HCT116 (cell line): ENCODE measurements around the gene CMIP. TPM values are rescaled to one million over a fixed set of nuclear protein-coding genes. Genes with fewer than 3 reads are reported as not detected.

Source experiments
- ATAC-seq: fragments of 200-7000 bp; cut with Tn5 transposase; 2 replicates; pipeline ENCODE4 v1.9.1; 2020; ENCODE audit warnings: mild to moderate bottlenecking, moderate library complexity
- BruUV-seq: library from RNA; stranded (reverse); fragments of 400-500 nt; replicated peaks from 2 replicates; lab custom pipeline; 2021; lab: Mats Ljungman, UMichigan
- CTCF ChIA-PET: fragments of 300-600 bp; sonication (Branson Sonifier 250); formaldehyde crosslinking; loops from one replicate; lab custom pipeline; 2021; ENCODE audit warnings: antibody characterized with exemption; lab: Charles Lee
- POLR2A ChIA-PET: fragments of 300-600, 350-600 bp; sonication (Branson Sonifier 250); formaldehyde crosslinking; loops from one replicate; lab custom pipeline; 2021; ENCODE audit warnings: antibody characterized with exemption; lab: Charles Lee
- RAD21 ChIA-PET, 2 experiments: fragments of 300-600 bp; sonication (Branson Sonifier 250); formaldehyde crosslinking; loops; one replicate each; lab custom pipeline; 2023; ENCODE audit warnings: low total read pairs in 2 of 2; ENCODE audit not compliant: uncharacterized antibody in 2 of 2, unreplicated experiment in 2 of 2, low non-redundant PET in 1 of 2; lab: Charles Lee
- DNase-seq: peaks from one replicate; pipeline ENCODE4 v3.0.0-alpha.2; 2010; ENCODE audit warnings: low read depth, low spot score
- H2AFZ ChIP-seq: fragments of 200-600 bp; shearing (Covaris generic), sonication (generic); 2 replicates; pipeline ENCODE4 v1.6.1; 2017; ENCODE audit warnings: low read depth, mixed run types, mixed read lengths, antibody characterized with exemption, low read length; ENCODE audit not compliant: poor library complexity, severe bottlenecking
- H3K27ac ChIP-seq: 2 replicates; pipeline ENCODE4 v1.5.1; 2012; ENCODE audit warnings: low read depth, low read length
- H3K27me3 ChIP-seq: fragments of 200-600 bp; sonication (generic); 2 replicates; pipeline ENCODE4 v1.6.1; 2016; ENCODE audit warnings: mixed run types, low read length, mixed read lengths; ENCODE audit not compliant: insufficient read depth
- H3K36me3 ChIP-seq, 2 experiments: fragments of 200-500 bp in 1 of 2; fragments of 200-600 bp in 1 of 2; sonication (Bioruptor generic) in 1 of 2; sonication (generic) in 1 of 2; 2 replicates each; pipeline versions ENCODE4 v1.5.1 to v1.6.1; 2014 to 2016; ENCODE audit warnings: low read length in 2 of 2, inconsistent platforms in 1 of 2, mixed read lengths in 1 of 2, mixed run types in 1 of 2; ENCODE audit not compliant: insufficient read depth in 2 of 2, control insufficient read depth in 1 of 2
- H3K4me1 ChIP-seq, 2 experiments: fragments of 200-600 bp in 1 of 2; sonication (generic) in 1 of 2; 2 replicates each; pipeline versions ENCODE4 v1.5.1 to v1.6.1; 2012 to 2017; ENCODE audit warnings: low read length in 2 of 2, inconsistent platforms in 1 of 2, mild to moderate bottlenecking in 1 of 2, mixed read lengths in 1 of 2, mixed run types in 1 of 2, moderate library complexity in 1 of 2; ENCODE audit not compliant: insufficient read depth in 2 of 2, control insufficient read depth in 1 of 2
- H3K4me2 ChIP-seq: fragments of 200-600 bp; sonication (generic); 2 replicates; pipeline ENCODE4 v1.6.1; 2017; ENCODE audit warnings: mixed run types, low read length, mixed read lengths
- H3K4me3 ChIP-seq, 2 experiments: fragments of 200-600 bp in 1 of 2; sonication (generic) in 1 of 2; replicated peaks in 1 of 2; 2 replicates each; pipeline ENCODE4 v1.5.1; 2011 to 2016; ENCODE audit warnings: low read length in 2 of 2, control low read depth in 1 of 2, low read depth in 1 of 2, mild to moderate bottlenecking in 1 of 2, mixed read lengths in 1 of 2, mixed run types in 1 of 2
- H3K79me2 ChIP-seq: fragments of 200-600 bp; sonication (generic); 2 replicates; pipeline ENCODE4 v1.6.1; 2017; ENCODE audit warnings: mild to moderate bottlenecking, mixed run types, low read length, moderate library complexity, mixed read lengths; ENCODE audit not compliant: insufficient read depth
- H3K9ac ChIP-seq: fragments of 200-600 bp; sonication (generic); 2 replicates; pipeline ENCODE4 v1.6.1; 2016; ENCODE audit warnings: low read length, mixed read lengths
- H3K9me2 ChIP-seq: fragments of 200-600 bp; sonication (generic), shearing (Covaris generic); 2 replicates; pipeline ENCODE4 v1.6.1; 2017; ENCODE audit warnings: mixed run types, mild to moderate bottlenecking, moderate library complexity; ENCODE audit not compliant: insufficient read depth
- H3K9me3 ChIP-seq, 2 experiments: fragments of 200-500 bp in 1 of 2; fragments of 200-600 bp in 1 of 2; sonication (Bioruptor generic) in 1 of 2; sonication (generic) in 1 of 2; 2 replicates each; pipeline ENCODE4 v1.6.1; 2014 to 2017; ENCODE audit warnings: low read length in 2 of 2, mixed read lengths in 2 of 2, inconsistent platforms in 1 of 2, low read depth in 1 of 2, mild to moderate bottlenecking in 1 of 2, mixed run types in 1 of 2, moderate library complexity in 1 of 2; ENCODE audit not compliant: control insufficient read depth in 1 of 2, insufficient read depth in 1 of 2
- H4K20me1 ChIP-seq: fragments of 200-600 bp; sonication (generic), shearing (Covaris generic); 2 replicates; pipeline ENCODE4 v1.6.1; 2017; ENCODE audit warnings: mixed run types, mild to moderate bottlenecking, moderate library complexity; ENCODE audit not compliant: insufficient read depth
- EZH2 ChIP-seq: fragments of 200-600 bp; sonication (generic); IDR thresholded peaks from 2 replicates; pipeline ENCODE4 v1.6.1; 2017; ENCODE audit warnings: antibody characterized with exemption, mixed run types
- EZH2phosphoT487 ChIP-seq: fragments of 200-600 bp; IDR thresholded peaks from 2 replicates; pipeline ENCODE4 v1.6.1; 2018; ENCODE audit warnings: antibody characterized with exemption, borderline replicate concordance
- REST ChIP-seq: IDR thresholded peaks from 2 replicates; pipeline ENCODE4 v1.6.1; 2012; ENCODE audit warnings: low read depth
- TCF7L2 ChIP-seq: IDR thresholded peaks from 2 replicates; pipeline ENCODE4 v1.7.0; 2011; ENCODE audit warnings: borderline replicate concordance, inconsistent platforms; ENCODE audit not compliant: insufficient read depth, insufficient read length; ENCODE audit errors: extremely low read depth
- ZFX ChIP-seq: fragments of 450-650 bp; IDR thresholded peaks from 2 replicates; pipeline ENCODE4 v1.6.1; 2017
- intact Hi-C: fragments of 100-400 bp; cut with micrococcal nuclease; formaldehyde crosslinking; loops from 2 replicates; pipeline ENCODE4 v1.10.0; 2022
- total RNA-seq: library from RNA; stranded (reverse); gene quantifications from one replicate; pipeline ENCODE4 v1.2.1, GENCODE V29; 2021; ENCODE audit not compliant: unreplicated experiment
- TF ChIP-seq, protein P1 (sequence below): IDR thresholded peaks from 2 replicates; pipeline ENCODE4 v1.6.1; 2012

CMIP gene
- total RNA-seq, 1 experiment from 2014 or later, result 64.6 TPM

- no peak overlapping the region for H3K27ac ChIP-seq
- H3K9ac ChIP-seq, result no peak overlapping the region
- CTCF ChIA-PET, result interaction anchor here (1.2 to 1.7 kb wide), 2 partner anchors 71 to 290 kb away, joined by 3 to 5 read pairs; no protein-coding TSS in a partner anchor
Observed at GRCh38 chr16:81693744-81694303, 249.2 kb downstream of the CMIP start.

More at GRCh38 chr16:81693744-81694303, 249.2 kb downstream of the CMIP start:
- Histone ChIP-seq H3K4me3 (no peak overlapping the region), H3K27me3 (no peaks in the 10 kb centered on the region), H4K20me1 (no peaks in the 10 kb centered on the region), H2AFZ (no peak overlapping the region), H3K4me1 (0 out of 4 replicates have a peak, but pooled peaks cover 0 to 5% of the 10 kb centered on the region in 2 experiments), H3K79me2 (0 out of 2 replicates have a peak, but pooled peaks cover 5% of the 10 kb centered on the region), H3K9me3 (no peaks in the 10 kb centered on the region), H3K36me3 (peaks cover 14 to 19% of the 10 kb centered on the region in 2 experiments; a peak in 3 of 4 replicates), H3K4me2 (no peak overlapping the region), H3K9me2 (no peaks in the 10 kb centered on the region)
- TF ChIP-seq ZFX (no peak), REST (no peak), EZH2phosphoT487 (no peak), EZH2 (no peak), TCF7L2 (no peak)
- TF ChIP-seq, protein P1, sequence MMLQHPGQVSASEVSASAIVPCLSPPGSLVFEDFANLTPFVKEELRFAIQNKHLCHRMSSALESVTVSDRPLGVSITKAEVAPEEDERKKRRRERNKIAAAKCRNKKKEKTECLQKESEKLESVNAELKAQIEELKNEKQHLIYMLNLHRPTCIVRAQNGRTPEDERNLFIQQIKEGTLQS, result no peak
- ChIA-PET POLR2A (no interaction called here), RAD21 (no interaction called here)
- ATAC-seq (no peak), DNase-seq (no peak)
- intact Hi-C loops, result no loop called here
- no TSS peak for BruUV-seq
